RPMI8226 (cell line): ENCODE results near the gene H3-3A.

Source experiments
- DNase-seq: peaks from one replicate; pipeline ENCODE4 v3.0.0-alpha.2; 2015

Gene H3-3A

GRCh38 chr1:226062558-226063223 lies at the start of gene H3-3A:
Gene H3-3A (plus strand): TSS chr1:226062716. CDS start chr1:226064352, 1,636 bp downstream.
- DNase-seq, result peak; percentile 99

- DNase-seq, result peak; percentile 65
Measured at GRCh38 chr1:226017070-226017469, 45.4 kb upstream of the H3-3A start.

GRCh38 chr1:226019572-226019971 lies 42.9 kb upstream of the H3-3A start:
- no peak for DNase-seq

- no peak for DNase-seq
Measured at GRCh38 chr1:226021401-226021800, 41.1 kb upstream of the H3-3A start.

GRCh38 chr1:226021801-226022200 lies 40.7 kb upstream of the H3-3A start:
- DNase-seq, result no peak

GRCh38 chr1:226023735-226024134 lies 38.8 kb upstream of the H3-3A start:
- no peak for DNase-seq

- DNase-seq, result no peak
Measured at GRCh38 chr1:226026833-226027232, 35.7 kb upstream of the H3-3A start.

GRCh38 chr1:226027538-226028217 lies 34.8 kb upstream of the H3-3A start:
- DNase-seq, result no peak

- DNase-seq, result peak; percentile 89
Measured at GRCh38 chr1:226029093-226029496, 33.4 kb upstream of the H3-3A start.

- DNase-seq, result peak; percentile 78
Measured at GRCh38 chr1:226029568-226030225, 32.8 kb upstream of the H3-3A start.

GRCh38 chr1:226033582-226033981 lies 28.9 kb upstream of the H3-3A start:
- no peak for DNase-seq

GRCh38 chr1:226033991-226034390 lies 28.5 kb upstream of the H3-3A start:
- no peak for DNase-seq

- peak; percentile 30 for DNase-seq
Measured at GRCh38 chr1:226034482-226034881, 28.0 kb upstream of the H3-3A start.

- DNase-seq, result no peak
Measured at GRCh38 chr1:226035915-226036314, 26.6 kb upstream of the H3-3A start.

GRCh38 chr1:226038661-226039060 lies 23.9 kb upstream of the H3-3A start:
- no peak for DNase-seq

GRCh38 chr1:226041419-226041818 lies 21.1 kb upstream of the H3-3A start:
- no peak for DNase-seq

- no peak for DNase-seq
Measured at GRCh38 chr1:226044514-226045101, 17.9 kb upstream of the H3-3A start.

GRCh38 chr1:226046240-226046639 lies 16.3 kb upstream of the H3-3A start:
- no peak for DNase-seq

- DNase-seq, result no peak
Measured at GRCh38 chr1:226047495-226047894, 15.0 kb upstream of the H3-3A start.

- DNase-seq, result no peak
Measured at GRCh38 chr1:226048886-226049285, 13.6 kb upstream of the H3-3A start.

GRCh38 chr1:226050133-226050532 lies 12.4 kb upstream of the H3-3A start:
- no peak for DNase-seq

GRCh38 chr1:226051365-226051764 lies 11.2 kb upstream of the H3-3A start:
- no peak for DNase-seq

GRCh38 chr1:226052061-226052460 lies 10.5 kb upstream of the H3-3A start:
- no peak for DNase-seq
